Fibroblast of villous mesenchyme (primary cell): ENCODE measurements around the gene RASSF1. TPM values are rescaled to one million over a fixed set of nuclear protein-coding genes. Genes with fewer than 3 reads are reported as not detected.
"Not testable (repeated sequence)": the region's sequence is repeated elsewhere in the genome, so short reads cannot be mapped to it uniquely, and the experiment has no call there.

ENCODE experiments used
- DNase-seq: peaks from one replicate; pipeline ENCODE4 v3.0.0-alpha.2; 2010; ENCODE audit warnings: low read depth
- H3K4me3 ChIP-seq: 2 replicates; pipeline ENCODE4 v1.5.1; 2011; ENCODE audit warnings: low read depth, mild to moderate bottlenecking, low read length
- total RNA-seq: library from RNA; depleted of rRNA; stranded (reverse); fragments of >200 nt; gene quantifications from 2 replicates; pipeline ENCODE4 v1.2.3, GENCODE V29; 2012
- TF ChIP-seq, protein P1 (sequence below): IDR thresholded peaks from 2 replicates; pipeline ENCODE4 v1.5.1; 2012; ENCODE audit warnings: low read depth, mild to moderate bottlenecking, low read length; ENCODE audit not compliant: insufficient read depth

RASSF1 gene
- total RNA-seq, 1 donor = 36.3 TPM

DNA sequence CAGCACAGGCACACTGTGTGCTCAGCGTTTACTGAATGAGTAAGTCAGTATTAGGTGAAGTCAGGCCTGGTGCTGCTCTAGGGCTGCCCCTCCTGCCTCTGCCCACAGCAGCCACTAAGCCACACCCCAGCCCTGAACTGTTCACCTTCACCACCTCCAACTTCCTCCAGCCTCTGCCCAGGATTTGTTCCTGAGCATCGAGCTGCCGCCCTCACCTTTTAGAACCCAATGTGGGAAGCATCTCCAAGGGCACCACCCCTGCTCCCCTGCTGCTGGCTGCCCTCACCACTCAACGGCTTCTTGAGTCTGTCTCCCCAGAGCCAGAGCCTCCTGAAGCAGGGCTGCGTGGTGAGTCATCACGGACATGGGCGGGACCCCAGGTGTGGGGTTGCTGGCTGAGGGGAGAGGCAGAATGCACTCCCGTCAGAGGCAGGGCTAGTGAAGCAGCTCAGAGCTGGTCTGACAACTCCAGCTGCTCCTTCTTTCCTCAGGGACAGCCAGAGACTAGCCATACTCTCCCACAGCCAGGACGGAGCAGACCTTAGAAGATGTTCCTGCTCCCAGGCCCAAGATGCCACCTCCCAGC is 23.9 kb downstream of the RASSF1 start:
- TF ChIP-seq, protein P1, sequence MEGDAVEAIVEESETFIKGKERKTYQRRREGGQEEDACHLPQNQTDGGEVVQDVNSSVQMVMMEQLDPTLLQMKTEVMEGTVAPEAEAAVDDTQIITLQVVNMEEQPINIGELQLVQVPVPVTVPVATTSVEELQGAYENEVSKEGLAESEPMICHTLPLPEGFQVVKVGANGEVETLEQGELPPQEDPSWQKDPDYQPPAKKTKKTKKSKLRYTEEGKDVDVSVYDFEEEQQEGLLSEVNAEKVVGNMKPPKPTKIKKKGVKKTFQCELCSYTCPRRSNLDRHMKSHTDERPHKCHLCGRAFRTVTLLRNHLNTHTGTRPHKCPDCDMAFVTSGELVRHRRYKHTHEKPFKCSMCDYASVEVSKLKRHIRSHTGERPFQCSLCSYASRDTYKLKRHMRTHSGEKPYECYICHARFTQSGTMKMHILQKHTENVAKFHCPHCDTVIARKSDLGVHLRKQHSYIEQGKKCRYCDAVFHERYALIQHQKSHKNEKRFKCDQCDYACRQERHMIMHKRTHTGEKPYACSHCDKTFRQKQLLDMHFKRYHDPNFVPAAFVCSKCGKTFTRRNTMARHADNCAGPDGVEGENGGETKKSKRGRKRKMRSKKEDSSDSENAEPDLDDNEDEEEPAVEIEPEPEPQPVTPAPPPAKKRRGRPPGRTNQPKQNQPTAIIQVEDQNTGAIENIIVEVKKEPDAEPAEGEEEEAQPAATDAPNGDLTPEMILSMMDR = no peak
- H3K4me3 ChIP-seq = no peak overlapping the region
- peak; percentile 53 for DNase-seq

DNA sequence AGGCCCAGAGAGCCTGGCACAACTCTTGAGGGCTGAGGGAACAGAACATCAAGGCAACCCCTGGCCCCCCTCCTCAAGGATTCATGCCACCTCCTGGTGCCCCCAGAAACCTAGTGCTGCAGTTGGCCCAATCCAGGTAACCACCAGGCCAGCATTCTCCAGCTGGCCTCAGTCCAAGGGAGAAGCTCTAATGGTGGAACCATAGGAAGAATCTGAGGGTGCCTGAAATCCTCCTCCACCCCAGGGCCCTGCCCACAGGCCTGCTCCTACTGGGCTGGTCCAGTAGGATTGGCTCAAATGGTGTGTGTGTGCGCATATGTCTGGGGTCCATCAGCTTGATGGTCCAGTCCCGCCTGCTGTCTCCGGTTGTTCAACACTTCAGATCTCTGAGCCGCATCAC is 25.8 kb downstream of the RASSF1 start:
- TF ChIP-seq, protein P1 = no peak
- no peak for DNase-seq
- H3K4me3 ChIP-seq = no peak overlapping the region

DNA sequence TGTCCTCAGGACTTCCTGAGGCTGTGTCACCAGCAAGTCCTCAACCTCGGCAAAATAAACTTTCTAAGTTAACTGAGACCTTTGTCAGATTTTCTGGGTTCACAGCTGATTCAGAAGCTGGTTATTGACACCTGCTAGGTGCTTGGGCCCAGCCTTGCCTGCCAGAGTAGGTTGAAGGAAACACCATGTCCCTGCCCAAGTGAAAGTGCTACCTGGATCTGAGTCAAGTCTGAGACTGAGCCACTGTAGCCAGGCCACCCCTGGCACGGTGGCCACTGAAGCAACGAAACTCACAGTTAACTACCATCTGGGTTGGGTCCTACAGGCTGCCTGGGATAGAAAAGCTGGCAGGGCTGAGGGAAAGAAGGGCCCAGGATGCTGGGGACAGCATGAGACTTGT is 26.3 kb downstream of the RASSF1 start:
- DNase-seq = no peak
- TF ChIP-seq, protein P1 = no peak
- H3K4me3 ChIP-seq = no peak overlapping the region

DNA sequence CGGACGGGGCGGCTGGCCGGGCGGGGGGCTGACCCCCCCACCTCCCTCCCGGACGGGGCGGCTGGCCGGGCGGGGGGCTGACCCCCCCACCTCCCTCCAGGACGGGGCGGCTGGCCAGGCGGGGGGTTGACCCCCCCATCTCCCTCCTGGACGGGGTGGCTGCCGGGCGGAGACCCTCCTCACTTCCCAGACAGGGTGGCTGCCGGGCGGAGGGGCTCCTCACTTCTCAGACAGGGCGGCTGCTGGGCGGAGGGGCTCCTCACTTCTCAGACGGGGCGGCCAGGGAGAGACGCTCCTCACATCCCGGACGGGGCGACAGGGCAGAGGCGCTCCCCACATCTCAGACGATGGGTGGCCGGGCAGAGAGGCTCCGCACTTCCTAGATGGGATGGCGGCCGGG is 28.6 kb downstream of the RASSF1 start:
- DNase-seq, H3K4me3 ChIP-seq: not testable (repeated sequence)

DNA sequence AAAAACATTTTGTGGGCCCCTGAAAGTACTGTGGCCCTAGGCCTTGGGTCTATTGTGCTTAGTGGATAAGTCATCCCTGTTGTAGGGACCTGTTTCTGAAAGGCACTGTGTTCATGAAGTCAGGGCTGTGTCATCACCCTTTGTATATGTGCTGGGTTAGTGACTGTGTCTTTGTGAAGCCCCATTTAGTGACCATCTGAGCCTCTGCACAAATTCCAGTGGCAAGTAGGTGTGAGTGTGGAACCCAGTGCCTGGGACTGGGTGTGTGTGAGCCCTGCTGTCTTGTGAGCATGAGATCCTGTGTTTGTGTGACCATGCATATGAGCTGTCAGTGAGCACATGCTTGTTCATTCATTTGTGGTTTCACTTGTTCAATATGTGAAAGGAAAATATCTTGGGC is 36.0 kb downstream of the RASSF1 start:
- DNase-seq = no peak

DNA sequence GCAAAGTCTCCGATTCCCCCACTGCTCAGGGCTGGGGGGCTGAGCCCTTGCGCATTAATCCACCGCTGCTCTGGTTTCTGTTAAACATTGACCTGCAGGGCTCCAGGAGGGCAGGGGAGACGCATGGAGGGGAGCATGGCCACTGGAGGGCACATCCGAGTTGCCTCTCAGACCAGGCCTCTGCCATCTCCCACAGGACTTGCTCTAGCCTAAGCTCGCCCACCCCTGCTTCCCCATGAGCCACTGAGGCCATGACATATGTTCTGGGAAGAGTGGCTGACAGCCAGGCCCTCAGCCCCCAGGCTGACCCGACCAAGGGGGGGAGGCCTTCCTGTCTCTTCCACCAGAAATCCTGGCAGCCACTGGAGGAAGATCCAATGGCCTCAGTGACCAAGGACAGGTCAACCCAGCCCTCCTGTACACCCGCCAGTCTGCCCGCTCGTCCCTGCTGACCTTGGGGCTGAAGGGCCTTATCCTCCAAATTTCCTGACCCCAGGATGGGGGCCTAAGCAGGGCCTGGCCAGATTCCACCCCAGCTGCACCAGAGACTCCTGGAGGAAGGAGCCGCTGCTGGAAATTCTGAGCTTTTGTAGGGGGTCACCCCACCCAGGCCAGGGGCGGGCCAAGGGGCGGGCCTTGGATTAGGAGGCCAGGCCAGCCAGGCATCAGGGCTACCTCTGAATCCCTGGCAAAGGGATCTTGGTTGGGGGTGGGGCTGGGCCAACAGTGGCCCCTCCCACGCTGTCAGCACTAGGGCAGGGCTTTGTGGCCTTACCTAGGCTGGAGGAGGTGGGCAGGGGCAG is 37.4 kb downstream of the RASSF1 start, which contains the start of gene HYAL1:
Gene HYAL1 (minus strand): TSS at position 562 of the 803 bp plus-strand sequence. CDS start 618 bp downstream, outside the sequence.
- no peak within 1 kb of the TSS for H3K4me3 ChIP-seq
- TF ChIP-seq, protein P1 = peak; percentile 20
- peak; percentile 30 for DNase-seq

More for the DNA sequence above, 36.0 kb downstream of the RASSF1 start:
- TF ChIP-seq, protein P1 = no peak
- H3K4me3 ChIP-seq = no peak overlapping the region

DNA sequence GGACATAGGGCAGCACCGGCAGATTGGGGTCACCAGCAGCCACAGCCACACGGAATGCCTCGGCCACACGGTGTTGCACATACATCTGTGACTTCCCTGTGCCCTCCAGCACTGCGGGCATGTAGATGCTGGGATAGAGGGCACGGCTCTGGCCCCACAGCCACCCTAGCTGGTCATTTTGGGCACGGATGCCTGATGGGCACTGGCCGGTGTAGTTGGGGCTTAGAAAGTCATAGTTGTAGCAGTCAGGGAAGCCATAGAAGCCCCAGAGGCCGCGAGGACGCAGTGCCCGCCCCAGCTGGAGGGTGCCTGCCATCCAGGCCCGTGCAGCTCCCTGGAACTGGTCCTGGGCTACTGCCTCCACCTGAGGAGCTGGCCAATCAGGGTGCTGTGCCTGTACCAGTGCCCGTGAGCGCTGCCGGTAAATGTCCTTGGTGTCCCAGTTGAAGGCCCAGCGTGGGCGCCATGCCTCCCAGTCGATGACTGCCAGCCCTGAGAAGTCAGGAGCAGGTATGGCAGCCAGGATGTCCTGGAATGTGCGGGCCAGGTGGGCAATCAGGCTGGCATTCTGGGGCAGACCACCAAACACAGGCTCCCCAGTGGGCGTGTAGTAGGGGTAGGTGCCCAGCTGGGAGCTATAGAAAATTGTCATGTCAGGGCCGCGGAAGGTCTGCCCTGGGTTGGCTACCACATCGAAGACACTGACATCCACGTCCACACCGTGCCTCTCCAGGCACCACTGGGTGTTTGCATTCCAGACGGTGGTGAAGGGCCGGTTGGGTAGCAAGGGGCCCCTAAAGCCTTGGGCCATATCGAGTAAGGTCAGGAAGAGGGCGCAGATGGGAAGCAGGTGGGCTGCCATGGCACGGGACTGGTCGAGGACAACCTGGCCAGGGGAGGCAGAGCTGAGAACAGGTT is 38.3 kb downstream of the RASSF1 start:
- no peak for DNase-seq
- no peak overlapping the region for H3K4me3 ChIP-seq
- TF ChIP-seq, protein P1 = no peak
